ENCODE data around the gene MRLN.
"Not testable (repeated sequence)": the region's sequence is repeated elsewhere in the genome, so short reads cannot be mapped to it uniquely, and the experiment has no call there.

Gene MRLN

GRCh38 chr10:59787032-59787431, 33.8 kb upstream of the MRLN start:
- H3K9me3 ChIP-seq; intact Hi-C loops (cut with DNase I; ENCODE audit: low total_unique reads); DNase-seq; H3K27ac ChIP-seq; H3K4me3 ChIP-seq; H3K27me3 ChIP-seq; H3K4me1 ChIP-seq: not testable (repeated sequence)
- peaks cover 13 to 31% (median 16%) of the 10 kb centered on the region in 3 donors for H3K36me3 ChIP-seq

DNA sequence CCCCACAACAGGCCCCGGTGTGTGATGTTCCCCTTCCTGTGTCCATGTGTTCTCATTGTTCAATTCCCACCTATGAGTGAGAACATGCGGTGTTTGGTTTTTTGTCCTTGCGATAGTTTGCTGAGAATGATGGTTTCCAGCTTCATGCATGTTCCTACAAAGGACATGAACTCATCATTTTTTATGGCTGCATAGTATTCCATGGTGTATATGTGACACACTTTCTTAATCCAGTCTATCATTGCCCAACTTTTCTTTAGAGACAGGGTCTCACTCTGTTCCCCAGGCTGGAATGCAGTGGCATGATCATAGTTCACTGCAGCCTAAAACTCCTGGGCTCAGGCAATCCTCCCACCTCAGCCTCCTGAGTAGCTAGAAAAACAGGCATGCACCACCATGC, 32.2 kb upstream of the MRLN start:
- H3K27me3 ChIP-seq; H3K9me3 ChIP-seq; H3K27ac ChIP-seq; DNase-seq; H3K4me3 ChIP-seq; H3K4me1 ChIP-seq; intact Hi-C loops (cut with DNase I; ENCODE audit: low total_unique reads): not testable (repeated sequence)
- H3K36me3 ChIP-seq, result peaks cover 0 to 15% (median 5%) of the 10 kb centered on the region in 3 donors

- no peak overlapping the region for H3K4me3 ChIP-seq
- no peak overlapping the region for H3K27ac ChIP-seq
- intact Hi-C loops (cut with DNase I; ENCODE audit: low total_unique reads), result no loop called here
- DNase-seq, result no peak
- no peaks in the 10 kb centered on the region for H3K36me3 ChIP-seq
- TF ChIP-seq CTCF (IDR thresholded peaks at IDR 0.05), result no peak
- H3K4me1 ChIP-seq, result no peaks in the 10 kb centered on the region
- H3K27me3 ChIP-seq, result no peaks in the 10 kb centered on the region
- no peaks in the 10 kb centered on the region for H3K9me3 ChIP-seq
Observed at GRCh38 chr10:59781511-59781910, 28.3 kb upstream of the MRLN start.

DNA sequence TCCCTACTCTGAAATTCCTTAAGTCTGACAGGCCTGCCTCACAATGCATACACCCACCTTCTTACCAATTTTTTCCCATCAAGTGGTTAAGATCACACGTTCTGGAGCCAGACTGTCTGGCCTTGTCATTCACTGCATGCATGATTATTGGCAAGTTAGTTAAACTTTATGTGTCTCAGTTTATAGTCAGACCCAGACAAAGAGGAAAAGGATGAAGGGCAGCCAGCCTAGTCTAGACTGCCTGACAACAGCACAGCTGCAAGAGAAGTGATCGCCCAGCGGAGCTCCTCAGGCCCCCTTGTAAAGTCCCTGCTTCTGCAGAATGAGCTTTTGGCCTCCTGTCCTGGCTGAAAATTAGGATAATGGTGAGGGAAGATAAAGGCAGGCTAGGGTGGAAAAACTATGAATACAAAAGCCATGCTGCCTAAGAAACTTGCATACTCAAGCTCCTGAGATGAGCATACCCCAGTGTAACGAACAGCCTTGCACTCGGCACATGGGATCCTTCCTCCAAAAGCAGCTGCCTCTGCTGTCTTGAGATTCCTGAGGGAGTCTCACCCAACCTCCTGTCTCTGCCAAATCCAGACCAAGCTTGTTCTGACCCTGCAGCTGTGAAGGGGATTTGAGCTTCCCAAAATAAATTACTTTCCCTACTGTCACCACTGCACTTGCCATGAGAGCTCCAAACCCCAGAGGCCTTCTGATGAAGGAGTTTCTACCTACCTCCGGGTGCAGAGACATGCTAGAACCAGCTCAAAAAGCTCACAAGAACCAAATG, 26.7 kb upstream of the MRLN start:
- Histone ChIP-seq H3K27me3 (no peaks in the 10 kb centered on the region), H3K4me3 (no peak overlapping the region), H3K4me1 (no peaks in the 10 kb centered on the region), H3K9me3 (no peaks in the 10 kb centered on the region), H3K27ac (no peak overlapping the region), H3K36me3 (no peaks in the 10 kb centered on the region)
- TF ChIP-seq CTCF (IDR thresholded peaks at IDR 0.05), result no peak
- no peak for DNase-seq
- intact Hi-C loops (cut with DNase I; ENCODE audit: low total_unique reads), result no loop called here

DNA sequence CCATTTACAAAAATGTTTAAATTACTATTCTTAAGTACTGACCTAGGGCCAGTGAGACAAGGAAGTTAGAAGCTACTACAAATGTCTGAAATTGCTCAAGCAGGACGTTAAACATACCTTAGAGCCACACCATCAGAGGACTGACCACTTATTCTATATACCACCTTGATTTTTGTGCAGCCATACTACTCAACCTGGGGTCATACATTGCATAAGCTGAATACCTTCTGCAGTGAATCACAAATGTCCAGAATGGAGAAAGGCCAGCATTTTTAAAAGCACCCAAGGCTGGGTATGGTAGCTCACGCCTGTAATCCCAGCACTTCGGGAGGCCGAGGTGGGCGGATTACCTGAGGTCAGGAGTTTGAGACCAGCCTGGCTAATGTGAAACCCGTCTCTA, 21.2 kb upstream of the MRLN start:
- no peak overlapping the region for H3K27ac ChIP-seq
- TF ChIP-seq CTCF (IDR thresholded peaks at IDR 0.05), result no peak
- H3K9me3 ChIP-seq, result no peaks in the 10 kb centered on the region
- H3K4me1 ChIP-seq, result no peaks in the 10 kb centered on the region
- intact Hi-C loops (cut with DNase I; ENCODE audit: low total_unique reads), result no loop called here
- no peaks in the 10 kb centered on the region for H3K27me3 ChIP-seq
- DNase-seq, result no peak
- H3K4me3 ChIP-seq, result no peak overlapping the region
- no peaks in the 10 kb centered on the region for H3K36me3 ChIP-seq

DNA sequence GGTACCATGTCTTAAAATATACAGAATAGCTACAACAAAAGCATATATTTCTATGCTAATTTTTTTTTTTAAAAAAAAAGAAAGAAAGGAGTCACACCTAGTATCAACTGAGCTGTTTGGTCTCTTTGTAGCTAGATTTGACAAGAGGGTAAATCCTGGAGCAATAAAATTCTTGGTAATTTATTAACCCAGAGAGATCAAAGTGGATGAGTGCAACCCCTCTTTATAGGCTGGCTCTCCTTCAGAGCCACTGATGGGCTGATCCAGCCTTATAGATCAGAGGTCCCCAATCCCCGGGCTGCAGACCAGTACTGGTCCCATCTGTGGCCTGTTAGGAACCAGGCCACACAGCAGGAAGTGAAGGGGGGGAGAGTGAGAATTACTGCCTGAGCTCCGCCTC, 19.8 kb upstream of the MRLN start:
- H3K4me1 ChIP-seq, result no peaks in the 10 kb centered on the region
- H3K36me3 ChIP-seq, result no peaks in the 10 kb centered on the region
- H3K4me3 ChIP-seq, result no peak overlapping the region
- H3K27me3 ChIP-seq, result no peaks in the 10 kb centered on the region
- no peaks in the 10 kb centered on the region for H3K9me3 ChIP-seq
- H3K27ac ChIP-seq, result no peak overlapping the region
- TF ChIP-seq CTCF (IDR thresholded peaks at IDR 0.05), result no peak
- intact Hi-C loops (cut with DNase I; ENCODE audit: low total_unique reads), result no loop called here
- no peak for DNase-seq
